Liver (tissue), 2 donors: ENCODE results near the gene ZNF175.

Experiments
- CTCF ChIP-seq: fragments of 150-350 bp; IDR thresholded peaks from 2 replicates; pipeline ENCODE4 v1.5.1; 2017; ENCODE audit warnings: improper control_type of control experiment, low read depth, low read length; ENCODE audit not compliant: missing input control
- FOXA1 ChIP-seq: IDR thresholded peaks from 2 replicates; pipeline ENCODE4 v1.6.1; 2016; ENCODE audit warnings: antibody characterized with exemption
- MAX ChIP-seq: IDR thresholded peaks from 2 replicates; pipeline ENCODE4 v1.6.1; 2016; ENCODE audit warnings: antibody characterized with exemption
- REST ChIP-seq: IDR thresholded peaks from 2 replicates; pipeline ENCODE4 v1.6.1; 2016; ENCODE audit warnings: antibody characterized with exemption, mild to moderate bottlenecking
- YY1 ChIP-seq: IDR thresholded peaks from 2 replicates; pipeline ENCODE4 v1.6.1; 2016; ENCODE audit warnings: antibody characterized with exemption, mild to moderate bottlenecking
- ZBTB33 ChIP-seq: IDR thresholded peaks from 2 replicates; pipeline ENCODE4 v1.6.1; 2016; ENCODE audit warnings: antibody characterized with exemption
- donor health status: healthy.

- TF ChIP-seq MAX: no peak
- no peak for TF ChIP-seq FOXA1
- no peak for TF ChIP-seq CTCF
- no peak for TF ChIP-seq REST
- no peak for TF ChIP-seq YY1
- TF ChIP-seq ZBTB33: no peak
Observed at GRCh38 chr19:51566489-51567100, 4.5 kb upstream of the ZNF175 start.
